Activated effector memory CD4-positive, alpha-beta T cell treated with anti-CD3 and anti-CD28 coated beads, Interleukin-2, amount 50 U/mL, for 16 hours (primary cell): ENCODE data around the gene FBXL2.
"Not testable (repeated sequence)": the region's sequence is repeated elsewhere in the genome, so short reads cannot be mapped to it uniquely, and the experiment has no call there.

ENCODE experiments used
- DNase-seq: peaks from one replicate; pipeline ENCODE4 v3.0.0-alpha.2; 2020

The FBXL2 gene

DNA sequence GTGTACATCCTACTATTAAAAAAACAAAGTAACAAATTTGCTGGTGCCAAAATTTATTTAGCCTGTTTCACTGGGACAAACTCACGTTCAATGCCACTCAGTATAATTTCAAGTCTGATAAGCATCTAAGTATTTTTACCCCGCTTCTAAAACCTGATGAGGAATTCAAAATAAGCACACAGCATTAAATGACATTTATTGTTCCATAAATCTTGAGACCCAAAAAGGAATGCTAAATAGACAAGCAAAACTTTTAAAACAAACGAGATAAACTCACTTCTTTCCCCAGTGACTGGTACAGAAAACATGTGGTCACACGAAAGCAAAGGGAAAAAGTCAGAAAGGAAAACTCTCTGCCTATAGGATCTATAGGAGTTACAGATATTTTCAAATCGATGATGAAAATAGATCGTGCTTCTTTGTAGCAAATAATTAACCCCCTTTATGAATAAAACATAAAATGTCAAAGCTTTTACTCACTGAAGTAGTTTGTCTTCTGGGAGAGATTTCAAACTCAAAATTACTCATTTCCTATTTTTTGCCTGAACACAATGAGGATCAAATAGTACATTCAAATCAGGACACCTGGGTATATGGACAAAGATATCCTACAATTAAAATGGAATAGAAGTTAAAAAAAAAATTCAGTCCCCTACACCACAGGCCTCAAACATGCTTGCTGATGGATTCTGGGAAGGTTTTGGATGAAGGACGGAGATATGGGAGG lies 111.3 kb downstream of the FBXL2 start:
- no peak for DNase-seq

DNA sequence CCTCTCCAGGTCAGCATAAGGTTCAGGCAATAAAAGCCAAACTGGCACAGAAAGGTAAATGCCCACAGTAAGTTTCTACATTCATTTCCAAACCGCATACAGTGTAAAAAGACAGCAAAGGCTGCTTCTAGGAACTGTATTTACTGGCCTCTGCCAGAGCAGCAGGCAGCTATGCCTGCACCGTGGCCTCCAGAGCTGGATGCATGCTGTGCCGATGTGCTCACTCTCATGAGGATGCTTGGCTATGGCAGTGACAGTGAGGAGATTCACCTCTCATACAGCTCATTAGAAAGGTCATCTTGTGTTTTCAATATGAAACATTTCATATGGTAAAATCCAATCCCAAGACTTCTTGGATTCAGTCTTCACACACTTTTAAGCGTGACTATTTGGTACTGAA lies 112.7 kb downstream of the FBXL2 start:
- no peak for DNase-seq

DNA sequence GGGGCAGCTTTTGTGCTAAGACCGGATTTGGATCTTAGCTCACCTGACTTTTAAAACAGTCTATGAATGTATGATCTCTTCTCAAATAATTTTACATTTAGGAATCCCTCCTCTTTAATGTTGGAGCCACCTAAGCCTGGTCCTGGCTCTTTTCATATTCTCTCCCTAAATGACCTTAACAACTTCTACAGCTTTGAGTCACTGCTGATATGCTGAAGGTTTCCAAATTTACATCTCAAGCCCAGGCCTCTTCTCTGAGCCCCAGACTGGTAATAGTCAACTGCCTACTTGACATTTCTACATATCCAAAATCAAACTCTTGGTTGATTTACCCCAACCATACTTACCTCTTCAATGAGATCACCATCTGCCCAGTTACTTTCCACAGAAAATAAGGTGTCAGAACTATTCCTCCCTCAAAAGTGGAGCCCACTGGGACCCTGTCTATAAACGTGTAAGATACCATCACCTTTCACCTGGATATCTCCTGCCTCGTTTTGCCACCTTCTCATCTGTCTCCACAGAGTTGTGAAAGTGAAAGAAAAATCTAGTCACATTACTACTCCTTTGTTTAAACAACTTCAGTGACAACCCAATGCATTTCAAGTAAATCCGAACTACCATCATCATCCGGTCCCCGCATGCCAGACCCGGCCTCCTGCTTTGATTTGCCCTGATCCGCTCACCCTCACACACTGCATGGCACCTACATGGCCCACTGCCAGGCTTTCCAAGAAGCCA lies 114.2 kb downstream of the FBXL2 start:
- no peak for DNase-seq

DNA sequence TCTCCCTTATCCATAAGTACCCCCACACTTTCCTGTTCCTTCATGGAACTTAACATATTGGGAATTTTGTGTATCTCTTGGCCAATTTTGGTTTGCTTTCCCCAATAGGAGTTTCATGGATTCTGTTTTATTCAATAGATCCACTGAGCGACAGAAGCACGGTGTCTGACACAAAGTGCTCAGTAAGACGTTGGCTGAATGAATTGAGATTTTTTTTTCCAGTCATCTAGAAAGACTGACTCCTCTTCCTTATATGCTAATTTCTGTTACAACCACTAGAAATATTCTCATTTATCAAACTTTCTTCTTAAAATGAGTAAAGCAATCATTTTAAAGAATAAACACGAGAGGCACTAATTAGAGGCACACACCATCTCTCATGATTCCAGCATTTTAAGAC lies 114.9 kb downstream of the FBXL2 start:
- no peak for DNase-seq

GRCh38 chr3:33392703-33393125 lies 115.5 kb downstream of the FBXL2 start:
- no peak for DNase-seq

GRCh38 chr3:33394403-33395054 lies 117.3 kb downstream of the FBXL2 start:
- no peak for DNase-seq

GRCh38 chr3:33395900-33396299 lies 118.7 kb downstream of the FBXL2 start:
- no peak for DNase-seq

- DNase-seq, result no peak
Measured at GRCh38 chr3:33398410-33398809, 121.2 kb downstream of the FBXL2 start.

DNA sequence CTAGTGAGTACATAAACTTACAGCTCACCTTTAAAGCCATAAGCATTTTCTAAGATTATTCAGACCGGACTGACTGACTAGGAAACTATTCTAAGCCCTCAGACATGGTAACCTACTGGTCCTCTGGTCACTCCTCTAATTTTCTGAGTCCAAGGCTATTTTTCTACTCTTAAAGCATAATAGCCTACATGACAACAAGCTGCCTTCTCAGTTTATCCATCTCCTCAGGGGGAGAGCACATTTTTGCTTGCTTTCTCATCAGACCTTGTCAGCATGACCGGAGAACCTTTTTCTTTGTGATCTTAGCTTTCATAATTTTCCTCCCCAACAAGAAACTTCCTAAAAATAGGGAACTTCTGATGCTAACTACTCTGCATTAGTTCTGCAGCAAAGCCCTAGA lies 124.5 kb downstream of the FBXL2 start:
- DNase-seq, result no peak

- no peak for DNase-seq
Measured at GRCh38 chr3:33402936-33403335, 125.7 kb downstream of the FBXL2 start.

GRCh38 chr3:33403756-33404155 lies 126.5 kb downstream of the FBXL2 start:
- no peak for DNase-seq

GRCh38 chr3:33410816-33411215 lies 133.6 kb downstream of the FBXL2 start:
- DNase-seq, result not testable (repeated sequence)

- DNase-seq, result no peak
Measured at GRCh38 chr3:33417066-33417673, 139.9 kb downstream of the FBXL2 start.

GRCh38 chr3:33419948-33420347 lies 142.7 kb downstream of the FBXL2 start:
- DNase-seq, result no peak

- no peak for DNase-seq
Measured at GRCh38 chr3:33420966-33421365, 143.7 kb downstream of the FBXL2 start.

- DNase-seq, result no peak
Measured at GRCh38 chr3:33424606-33425452, 147.6 kb downstream of the FBXL2 start.

GRCh38 chr3:33425453-33425852 lies 148.2 kb downstream of the FBXL2 start:
- DNase-seq, result no peak

- no peak for DNase-seq
Measured at GRCh38 chr3:33426068-33426467, 148.8 kb downstream of the FBXL2 start.

- no peak for DNase-seq
Measured at GRCh38 chr3:33426630-33427317, 149.5 kb downstream of the FBXL2 start.

- no peak for DNase-seq
Measured at GRCh38 chr3:33428734-33429133, 151.5 kb downstream of the FBXL2 start.

DNA sequence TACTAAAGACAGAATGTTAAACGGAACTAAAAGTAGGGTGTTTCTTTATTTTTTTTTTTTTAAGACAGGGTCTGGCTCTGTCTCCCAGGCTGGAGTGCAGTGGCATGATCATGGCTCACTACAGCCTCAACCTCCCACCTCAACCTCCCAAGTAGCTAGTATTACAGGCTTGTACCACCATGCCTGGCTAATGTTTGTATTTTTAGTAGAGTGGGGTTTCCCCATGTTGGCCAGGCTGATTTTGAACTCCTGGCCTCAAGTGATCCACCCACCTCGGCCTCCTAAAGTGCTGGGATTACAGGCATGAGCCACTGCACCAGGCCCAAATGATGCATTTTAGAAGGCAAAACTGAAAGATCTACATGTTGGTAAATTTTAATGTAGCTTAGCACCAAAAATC lies 152.1 kb downstream of the FBXL2 start:
- not testable (repeated sequence) for DNase-seq

DNA sequence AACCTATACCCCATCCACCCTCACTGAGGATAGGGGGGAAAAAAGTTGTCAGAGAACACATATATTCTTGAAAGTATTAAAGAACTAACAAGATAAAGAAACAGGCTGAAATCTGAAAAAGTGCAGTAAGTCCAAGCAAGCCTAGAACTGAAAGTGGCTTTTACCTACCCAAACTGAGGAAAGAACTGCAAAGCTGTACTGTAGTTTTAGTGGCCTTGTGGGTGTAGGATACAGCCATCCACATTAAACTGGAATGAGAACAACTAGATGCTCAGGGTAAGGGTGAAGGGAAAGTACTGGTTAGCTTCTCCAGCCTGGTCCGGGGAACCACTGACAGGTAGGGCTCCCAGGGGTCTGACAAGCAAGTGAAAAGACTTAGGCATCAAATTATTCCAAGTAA lies 152.8 kb downstream of the FBXL2 start:
- no peak for DNase-seq
